COLO668 (cell line): ENCODE data around the gene EPB41L3.

ENCODE experiments used
- DNase-seq: peaks from one replicate; lab custom pipeline; 2025; ENCODE audit not compliant: unreplicated experiment; lab: John Stamatoyannopoulos, UW

The EPB41L3 gene

DNA sequence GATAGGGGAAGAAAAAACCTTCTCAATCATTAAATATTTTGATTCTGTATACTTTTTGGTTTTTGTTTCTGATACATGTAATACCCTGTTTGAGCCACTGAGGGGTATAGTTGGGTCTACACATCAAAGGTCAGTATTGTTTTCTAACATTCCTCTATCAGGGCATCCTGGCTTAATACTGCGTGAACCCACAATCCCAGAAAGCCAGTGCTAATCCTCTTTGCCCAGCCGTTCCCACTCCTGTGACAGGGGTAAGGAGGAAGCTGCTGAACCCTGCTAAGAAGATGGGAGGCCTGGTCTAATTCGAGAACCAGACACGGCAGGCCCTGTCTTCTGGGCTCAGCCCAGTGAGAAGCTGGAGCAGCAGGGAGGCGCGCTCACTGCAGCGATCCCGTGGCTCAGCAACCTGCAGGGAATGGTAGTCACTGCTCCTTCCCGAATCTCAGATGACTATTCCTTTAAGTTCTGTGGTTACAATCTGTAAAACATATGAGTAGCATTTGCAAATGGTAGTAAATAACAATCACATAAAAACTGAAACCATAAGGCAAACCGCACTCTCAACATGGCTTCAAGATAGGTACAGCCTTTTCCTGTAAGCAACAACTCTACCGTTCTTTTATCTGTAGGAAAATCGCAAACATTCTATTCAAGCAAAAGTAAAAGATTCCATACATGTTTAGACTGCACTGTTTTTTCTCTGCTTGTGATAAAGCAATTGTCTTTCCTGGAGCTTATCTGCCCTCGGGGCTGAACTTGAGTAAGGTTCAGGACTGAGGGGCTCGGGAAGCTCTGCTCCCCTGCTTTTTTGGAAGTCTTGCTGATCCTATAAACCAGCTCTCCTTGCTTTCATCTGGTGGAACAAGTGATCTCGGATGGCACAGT, 87.0 kb downstream of the EPB41L3 start:
- DNase-seq: no peak

DNA sequence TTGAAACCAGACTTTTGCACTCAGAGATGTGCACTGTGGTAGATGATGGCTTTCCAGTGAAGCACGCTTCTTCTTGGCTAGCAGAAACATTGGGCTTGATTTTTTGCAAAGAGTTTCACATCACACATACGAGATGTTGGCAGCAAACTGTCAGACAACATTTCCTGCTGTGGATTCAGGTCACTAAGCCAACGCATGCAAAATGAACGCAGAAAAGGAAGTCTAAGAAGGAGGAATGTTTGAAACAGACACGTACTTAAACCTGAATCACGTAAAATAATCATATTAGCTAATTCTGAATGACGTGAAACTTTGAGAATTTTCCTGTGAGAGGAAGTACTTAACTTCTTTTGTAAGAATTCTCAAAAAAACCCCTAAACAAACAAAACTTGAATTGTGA, 88.1 kb downstream of the EPB41L3 start:
- DNase-seq: no peak

DNA sequence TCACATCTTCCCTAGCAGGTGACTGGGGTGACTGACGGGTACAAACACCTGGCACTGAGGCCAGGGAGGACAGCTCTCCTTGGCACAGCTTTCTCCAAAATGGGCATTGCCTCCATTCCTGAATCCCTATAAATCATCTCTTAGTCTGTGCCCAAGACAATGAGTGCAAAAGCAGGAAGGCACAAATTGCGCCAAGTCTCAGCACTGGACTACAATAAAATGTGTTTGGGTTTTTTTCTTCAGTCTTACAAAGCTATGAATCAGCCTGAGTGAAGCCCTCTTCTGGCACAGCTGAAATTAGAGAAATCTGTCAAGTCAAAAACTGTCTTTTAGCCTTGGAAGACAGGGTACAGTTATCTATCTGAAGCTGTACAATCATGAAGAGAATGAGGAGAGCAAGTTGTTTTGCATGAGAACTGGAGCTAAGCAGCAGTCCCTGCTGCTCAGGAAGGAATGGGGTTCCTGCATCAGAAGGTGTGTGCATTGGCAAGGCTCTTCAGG, 90.8 kb downstream of the EPB41L3 start:
- no peak for DNase-seq

DNA sequence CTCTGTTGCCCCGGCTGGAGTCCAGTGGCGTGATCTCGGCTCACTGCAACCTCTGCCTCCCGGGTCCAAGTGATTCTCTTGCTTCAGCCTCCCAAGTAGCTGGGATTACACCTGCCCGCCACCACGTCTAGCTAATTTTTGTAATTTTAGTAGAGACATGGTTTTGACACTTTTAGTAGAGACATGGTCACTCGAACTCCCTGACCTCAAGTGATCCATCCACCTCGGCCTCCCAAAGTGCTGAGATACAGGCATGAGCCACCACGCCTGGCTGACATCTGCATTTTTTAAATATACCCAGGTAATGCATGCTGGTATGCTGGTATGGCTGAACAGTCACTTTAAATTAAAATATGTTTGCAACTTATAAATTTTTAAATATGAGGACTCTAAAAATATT, 91.9 kb downstream of the EPB41L3 start:
- no peak for DNase-seq

DNA sequence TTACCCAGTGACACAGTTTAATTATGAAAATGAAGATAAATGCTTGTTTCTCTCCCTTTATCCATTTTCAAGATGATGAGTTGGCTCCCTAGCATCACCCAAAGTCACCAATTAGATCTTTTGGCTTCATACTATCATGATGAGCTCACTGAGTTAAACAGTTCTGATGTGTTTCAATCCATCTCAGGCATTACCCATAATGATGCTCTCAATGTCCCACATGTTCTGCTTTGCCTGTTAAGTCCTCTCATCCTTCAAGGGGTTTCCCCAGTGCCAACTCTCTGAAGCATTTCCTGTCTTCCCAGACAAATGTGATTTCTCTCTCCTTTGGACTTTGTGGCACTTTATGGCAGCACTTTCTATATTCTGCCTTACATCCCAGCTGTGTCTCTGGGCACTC, 92.6 kb downstream of the EPB41L3 start:
- DNase-seq: no peak

DNA sequence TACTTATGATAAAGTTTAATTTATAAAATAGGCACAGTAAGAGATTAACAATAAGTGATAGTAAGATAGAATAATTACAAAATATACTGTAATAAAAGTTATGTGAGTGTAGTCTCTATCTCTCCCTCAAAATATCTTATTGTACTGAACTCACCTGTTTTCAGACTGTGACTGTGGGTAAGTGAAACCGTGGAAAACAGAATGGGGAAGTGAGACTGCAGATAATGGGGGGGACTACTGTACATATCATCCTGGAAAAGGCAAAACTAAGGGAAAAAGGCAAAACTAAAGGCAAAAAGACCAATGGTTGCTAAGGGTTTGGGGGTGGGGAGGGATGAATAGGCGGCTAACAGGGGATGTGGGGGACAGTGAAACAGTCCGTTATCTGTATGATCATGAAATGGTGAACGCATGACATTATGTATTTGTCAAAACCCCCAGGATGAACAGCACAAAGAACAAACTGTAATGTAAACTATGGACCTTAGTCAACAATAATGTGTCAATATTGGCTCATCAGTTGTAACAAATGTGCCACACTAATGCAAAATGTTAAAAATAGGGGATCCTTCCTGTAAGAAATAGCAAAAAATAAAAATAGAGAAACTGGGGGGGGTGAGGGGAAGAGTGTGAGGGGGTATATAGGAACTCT, 93.8 kb downstream of the EPB41L3 start:
- DNase-seq: no peak

DNA sequence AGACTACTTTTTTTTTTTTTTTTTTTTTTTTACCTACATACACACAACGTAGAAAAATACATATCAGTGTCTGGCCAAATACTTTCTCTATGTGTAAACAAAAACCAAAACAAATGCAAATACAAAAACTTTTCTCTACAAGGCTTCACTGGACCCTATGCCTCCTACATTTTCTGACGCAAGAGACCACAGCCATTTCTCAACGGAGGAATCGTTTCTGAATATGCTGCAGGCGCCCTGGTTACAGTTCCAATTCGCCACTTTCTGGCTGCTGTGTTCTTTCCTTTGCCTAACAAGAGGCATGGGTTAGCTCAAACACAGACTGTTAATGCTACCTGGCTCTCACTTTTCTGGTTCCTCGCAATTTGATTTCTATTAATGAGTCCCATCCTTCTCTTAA, 96.4 kb downstream of the EPB41L3 start:
- no peak for DNase-seq

DNA sequence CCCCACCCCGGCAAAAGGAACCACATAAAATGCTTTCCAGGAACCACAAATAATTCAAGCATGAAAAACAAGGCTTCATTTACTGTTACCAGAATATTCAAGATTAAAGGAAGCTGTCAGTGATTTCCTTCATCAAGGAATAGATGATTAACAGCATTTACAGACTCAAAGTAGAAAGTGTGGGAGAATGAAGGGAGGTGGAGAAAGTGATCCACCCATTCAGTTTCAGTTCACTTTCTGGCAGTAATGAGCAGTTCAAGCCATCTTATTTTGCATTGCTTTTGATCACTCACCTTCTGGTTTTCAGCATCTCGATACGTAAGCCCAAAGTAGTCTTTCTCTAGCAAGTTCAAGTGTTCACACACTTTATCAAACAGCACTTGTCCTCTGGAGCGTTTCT, 99.0 kb downstream of the EPB41L3 start:
- no peak for DNase-seq

DNA sequence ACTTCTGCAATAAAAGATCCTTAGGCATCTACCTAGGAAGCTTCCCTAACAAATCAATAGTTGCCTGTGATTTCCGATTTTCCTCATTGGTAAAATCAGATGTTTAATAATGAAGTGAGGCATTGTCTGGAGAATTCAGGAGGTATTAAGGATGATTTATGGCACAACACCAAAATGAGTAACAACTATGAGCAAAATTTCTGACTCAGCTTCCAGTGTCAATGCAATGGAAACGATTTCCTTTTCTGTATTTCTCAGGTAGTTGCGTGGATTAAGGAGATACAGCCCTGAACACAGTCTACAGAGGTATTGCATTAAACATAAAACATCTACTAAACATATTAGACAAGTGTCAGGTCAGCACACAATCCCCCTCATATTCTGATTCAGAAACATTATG, 99.5 kb downstream of the EPB41L3 start:
- DNase-seq: no peak

DNA sequence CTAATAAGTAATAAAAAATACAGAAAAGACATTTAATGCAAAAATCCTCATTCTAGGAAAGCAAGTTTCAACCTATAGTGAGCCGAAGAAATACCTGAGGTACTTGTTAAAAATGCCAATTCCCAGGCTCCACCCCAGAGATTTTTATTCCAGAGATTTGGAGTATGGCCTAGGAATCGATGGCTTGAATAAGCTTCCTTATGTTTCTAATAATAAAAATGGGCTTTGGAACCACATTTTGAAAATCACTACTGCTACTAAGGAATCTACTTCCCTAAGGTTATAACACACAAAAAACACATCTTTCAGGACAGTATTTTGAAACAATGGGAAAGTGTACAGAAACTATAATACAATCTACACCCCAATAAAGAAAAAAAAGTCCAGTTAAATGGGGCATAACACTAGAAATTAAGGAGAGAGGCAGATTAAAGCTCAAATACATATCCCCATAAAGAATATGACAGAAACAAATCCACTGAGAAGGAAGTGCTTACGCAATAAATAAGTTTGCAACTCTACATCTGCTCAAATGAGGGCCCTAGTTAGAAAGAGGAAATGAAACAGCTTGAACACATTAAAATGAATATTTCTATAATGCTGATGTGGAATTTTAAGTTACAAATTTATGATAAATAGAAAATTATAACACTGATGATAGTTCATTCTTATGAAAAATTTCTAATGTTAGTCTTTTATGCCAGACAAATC, 103.7 kb downstream of the EPB41L3 start:
- no peak for DNase-seq

DNA sequence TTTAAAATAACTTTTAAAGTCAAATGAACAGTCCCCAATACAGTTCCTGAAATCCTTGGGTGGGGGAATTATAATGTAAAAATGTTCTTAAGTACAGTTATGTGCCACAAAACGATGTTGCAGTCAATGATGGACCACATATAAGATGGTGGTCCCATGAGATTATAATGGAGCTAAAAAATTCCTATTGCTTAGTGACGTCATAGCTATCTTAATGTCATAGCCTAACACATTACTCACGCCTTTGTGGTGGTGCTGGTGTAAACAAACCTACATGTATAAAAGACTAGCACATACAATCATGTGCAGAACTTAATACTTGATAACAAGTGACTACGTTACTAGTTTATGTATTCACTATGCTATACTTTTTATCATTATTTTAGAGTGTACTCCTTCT, 109.4 kb downstream of the EPB41L3 start:
- no peak for DNase-seq

DNA sequence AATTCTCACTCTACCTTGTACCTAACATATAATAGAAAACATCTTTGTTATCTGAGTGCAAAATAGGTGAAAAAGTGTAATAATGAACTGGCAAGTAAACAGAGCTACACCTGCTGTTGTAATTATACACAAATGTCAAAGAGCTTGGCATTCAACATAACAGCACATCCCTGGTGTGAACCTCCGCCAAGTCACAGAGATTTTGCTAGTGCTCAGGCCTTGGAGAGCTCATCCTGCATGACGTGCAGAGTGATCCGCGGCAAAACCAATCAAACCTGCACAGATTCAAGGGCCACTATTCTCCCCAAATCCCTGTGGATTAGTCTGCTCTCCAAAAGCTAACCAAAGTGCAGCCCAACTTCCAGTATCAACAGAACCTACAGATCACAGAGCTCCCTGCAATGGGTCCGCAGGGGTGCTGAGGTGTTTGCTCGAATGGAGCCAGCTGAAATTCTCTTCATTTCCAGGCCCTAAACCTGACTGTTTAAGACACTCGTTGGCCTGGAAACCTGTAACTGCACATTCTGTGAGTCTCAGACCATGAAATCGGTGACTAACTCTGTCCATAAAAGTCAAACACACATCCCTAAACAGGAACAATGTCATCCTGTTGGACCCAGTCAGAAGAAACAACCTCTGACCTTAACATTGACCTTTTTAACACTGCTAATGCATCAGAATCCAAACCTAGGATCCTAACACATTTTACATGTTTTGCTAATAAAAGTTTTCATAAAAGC, 111.8 kb downstream of the EPB41L3 start:
- no peak for DNase-seq

DNA sequence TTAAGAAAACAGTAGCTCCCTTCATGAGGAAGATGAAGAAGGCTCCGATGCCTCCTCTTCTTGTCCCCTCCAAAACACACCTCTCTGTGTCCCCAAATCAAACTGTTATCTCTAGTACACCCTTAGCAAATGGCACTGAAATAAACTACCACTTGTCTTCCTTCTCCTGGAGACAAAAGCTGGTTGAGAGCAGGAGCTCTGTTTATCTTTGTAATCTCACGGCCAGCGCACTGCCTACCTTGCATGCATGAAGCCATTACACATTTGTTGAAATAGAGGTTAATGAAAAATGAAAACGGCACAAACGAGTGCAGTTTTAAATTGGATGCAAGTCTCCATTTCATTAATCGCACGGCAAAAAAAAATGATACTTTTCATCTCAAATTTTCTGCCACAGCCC, 113.7 kb downstream of the EPB41L3 start:
- DNase-seq: no peak

DNA sequence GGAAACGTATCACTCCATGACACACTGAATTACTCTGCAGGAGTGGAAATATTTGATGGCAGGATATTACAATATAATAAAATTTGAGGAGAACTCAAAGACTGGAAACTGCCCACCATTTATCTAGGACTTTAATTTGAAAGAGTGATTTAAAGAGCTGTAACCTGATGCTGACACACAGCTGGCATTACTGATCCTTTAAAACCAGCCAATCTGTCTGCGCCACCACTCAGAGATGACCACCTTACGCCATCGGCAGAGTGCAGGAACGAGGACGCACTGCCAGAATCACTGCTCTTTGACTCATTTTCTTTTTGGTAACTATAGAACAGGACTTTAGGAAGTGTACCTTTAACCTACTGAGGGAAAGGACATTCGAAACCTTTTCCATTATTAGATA, 114.1 kb downstream of the EPB41L3 start:
- DNase-seq: no peak

DNA sequence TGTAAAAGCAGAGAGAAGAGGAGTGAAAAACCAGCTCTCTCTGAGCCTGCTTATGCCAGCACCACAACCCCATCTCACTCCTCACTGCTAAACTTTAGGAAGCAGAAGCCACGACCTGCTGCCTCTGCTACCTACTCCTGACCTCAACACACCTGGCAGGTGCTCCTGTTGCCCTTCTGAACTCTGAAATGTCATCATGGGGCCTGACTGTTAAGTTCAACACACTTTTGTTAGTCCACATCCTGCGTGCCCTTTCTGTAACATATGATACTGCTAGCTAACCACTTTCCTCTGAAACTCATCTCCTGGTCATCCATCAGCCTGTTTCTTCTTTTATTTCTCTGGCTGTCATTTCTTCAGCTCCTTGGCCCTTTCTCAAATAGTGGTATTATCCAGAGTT, 118.1 kb downstream of the EPB41L3 start:
- no peak for DNase-seq

DNA sequence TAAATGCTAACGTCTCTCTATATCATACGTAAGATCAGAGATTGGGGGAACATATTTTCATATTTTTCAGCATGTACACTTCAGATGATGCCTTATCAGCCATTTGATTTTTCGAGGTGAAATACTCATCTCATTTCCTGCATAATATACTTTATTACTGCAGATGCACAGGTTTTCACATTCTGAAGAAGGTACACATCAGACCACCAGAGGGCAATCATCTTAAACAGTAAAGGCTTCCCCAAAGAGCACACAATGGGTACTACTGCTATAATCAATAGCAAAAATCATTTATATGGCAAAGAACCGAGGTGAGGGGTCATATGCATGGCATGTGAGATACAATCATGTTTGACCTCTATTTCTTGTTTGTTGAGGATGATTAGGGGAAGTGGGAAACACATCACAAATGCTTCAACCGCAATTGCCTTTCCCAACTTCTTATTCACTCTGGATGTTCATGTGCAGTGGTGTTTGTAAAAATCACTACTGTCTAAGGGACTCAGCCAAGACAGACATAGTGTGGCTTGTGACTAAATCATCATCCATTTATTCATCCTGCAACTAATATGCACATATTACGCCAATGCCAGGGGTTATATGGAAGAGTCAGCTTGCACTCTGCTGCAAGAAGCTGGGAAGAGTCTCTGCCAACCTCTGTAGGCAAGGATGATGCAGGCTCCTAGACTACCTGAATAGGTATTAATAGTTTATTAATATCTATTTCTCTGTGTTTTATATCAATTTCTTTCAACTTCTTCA, 118.7 kb downstream of the EPB41L3 start:
- DNase-seq: no peak

DNA sequence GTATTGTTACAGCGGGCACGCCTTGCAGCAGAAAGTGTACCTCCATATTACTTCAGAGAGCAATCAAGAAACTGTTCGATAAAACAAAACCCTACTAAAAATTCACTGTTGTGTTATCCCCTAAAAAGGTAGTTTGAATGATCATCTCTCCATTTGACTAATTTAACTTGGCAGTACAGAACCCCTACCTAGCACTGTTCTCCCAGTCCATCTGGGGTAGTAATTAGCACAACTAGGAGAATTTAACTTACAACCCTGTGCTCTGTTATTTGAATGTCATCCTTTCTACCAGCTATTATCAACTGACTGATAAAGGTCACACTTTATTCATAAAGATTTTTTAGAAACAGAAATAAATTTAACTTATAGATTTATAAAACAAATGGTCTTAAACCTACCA, 121.2 kb downstream of the EPB41L3 start:
- no peak for DNase-seq

DNA sequence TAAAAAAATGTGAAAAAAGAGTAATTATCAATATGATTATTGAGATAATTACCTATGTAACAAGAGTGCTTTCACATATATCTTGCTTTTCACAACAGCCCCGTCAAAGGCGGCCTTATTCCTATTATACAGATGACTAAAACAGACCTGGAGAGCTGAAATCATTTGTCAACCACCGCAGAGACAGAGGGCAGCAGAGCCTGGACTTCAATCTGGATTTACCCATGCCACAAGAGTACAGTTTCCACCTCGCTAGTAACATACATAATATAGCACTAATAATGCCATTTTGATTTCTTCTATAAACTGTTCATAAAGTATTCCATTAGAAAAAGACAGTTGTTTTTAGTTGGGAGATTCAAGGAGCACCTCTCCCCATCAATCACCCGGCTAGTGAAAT, 121.8 kb downstream of the EPB41L3 start:
- no peak for DNase-seq

DNA sequence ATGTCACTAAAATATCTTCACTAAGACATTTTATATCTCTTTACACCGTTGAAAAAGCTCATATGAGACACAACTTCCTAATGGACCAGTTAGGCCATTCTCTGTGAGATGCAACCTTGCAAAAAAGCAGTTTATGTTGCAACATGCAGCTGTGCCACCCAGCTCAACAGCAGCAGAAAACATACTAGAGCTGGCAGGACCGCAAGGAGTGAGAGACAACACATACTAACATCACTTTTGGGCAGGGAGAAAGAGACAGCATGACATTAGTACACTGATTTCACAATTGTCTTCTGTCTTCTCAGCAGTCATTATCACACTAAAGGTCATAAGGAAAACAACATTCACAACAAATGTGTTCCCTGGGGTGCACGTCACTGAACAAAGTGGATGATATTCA, 122.9 kb downstream of the EPB41L3 start:
- no peak for DNase-seq

DNA sequence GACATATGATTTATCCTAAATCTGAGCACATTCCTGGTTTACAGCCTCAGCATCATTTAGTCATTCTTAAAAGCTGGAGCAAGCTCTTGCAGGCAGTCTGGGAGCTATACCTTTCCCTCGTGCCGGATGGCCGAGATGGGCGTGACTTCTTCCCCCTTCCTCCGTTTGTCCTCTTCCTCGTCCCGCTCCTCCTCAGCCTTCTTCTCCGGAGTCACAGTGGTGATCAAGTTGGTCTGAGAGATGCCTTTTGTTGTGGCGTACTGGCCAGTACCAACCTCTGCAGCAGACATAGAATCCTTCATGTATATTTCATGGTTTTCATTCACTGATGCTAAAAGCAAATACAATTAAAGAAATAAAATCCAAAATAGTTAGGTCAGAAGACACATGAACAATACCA, 124.2 kb downstream of the EPB41L3 start:
- no peak for DNase-seq
